T-helper 1 cell treated with Interleukin-12 subunit alpha and Interleukin-12 subunit beta and Interleukin-4 antibody, amounts not matched to agents 30 ng/mL and 1 ng/mL, for 36 hours (primary cell): Measurements from ENCODE around the gene SPIRE1. TPM values are rescaled to one million over a fixed set of nuclear protein-coding genes. Genes with fewer than 3 reads are reported as not detected.
"Not testable (repeated sequence)": the region's sequence is repeated elsewhere in the genome, so short reads cannot be mapped to it uniquely, and the experiment has no call there.

Source experiments
- intact Hi-C: fragments of 100-400 bp; cut with micrococcal nuclease; formaldehyde crosslinking; loops from one replicate; pipeline ENCODE4 v1.15.1; 2024
- total RNA-seq: library from RNA; stranded (reverse); gene quantifications from 2 replicates; pipeline ENCODE4 v1.2.3, GENCODE V29; 2022

SPIRE1 gene
- total RNA-seq, 1 donor from 2014 or later: 4.7 TPM

DNA sequence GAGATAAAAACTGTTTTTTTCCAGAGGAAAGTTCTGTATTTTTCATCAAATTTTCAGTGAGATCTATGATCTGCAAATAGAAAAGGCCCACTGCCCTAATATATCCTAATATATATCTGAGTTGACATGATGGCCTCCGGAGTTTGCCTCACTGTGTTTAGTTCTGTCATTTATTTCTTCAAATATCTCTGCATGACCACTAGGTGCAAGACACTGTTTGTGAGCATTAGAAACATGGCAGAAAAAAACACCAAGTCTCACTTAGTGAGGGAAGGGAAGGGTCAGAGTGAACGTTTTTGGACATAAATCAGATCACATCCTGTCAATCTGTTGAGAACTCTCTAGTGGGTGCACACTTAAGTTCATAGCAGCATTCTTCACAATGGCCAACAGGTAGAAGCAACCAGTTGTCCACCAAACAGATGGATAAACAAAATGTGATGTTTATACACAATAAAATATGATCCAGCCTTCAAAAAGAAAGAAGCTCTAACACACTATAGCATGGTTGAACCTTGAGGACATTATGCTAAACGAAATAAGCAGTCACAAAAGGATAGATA lies 53.4 kb downstream of the SPIRE1 start:
- intact Hi-C loops: no loop called here

DNA sequence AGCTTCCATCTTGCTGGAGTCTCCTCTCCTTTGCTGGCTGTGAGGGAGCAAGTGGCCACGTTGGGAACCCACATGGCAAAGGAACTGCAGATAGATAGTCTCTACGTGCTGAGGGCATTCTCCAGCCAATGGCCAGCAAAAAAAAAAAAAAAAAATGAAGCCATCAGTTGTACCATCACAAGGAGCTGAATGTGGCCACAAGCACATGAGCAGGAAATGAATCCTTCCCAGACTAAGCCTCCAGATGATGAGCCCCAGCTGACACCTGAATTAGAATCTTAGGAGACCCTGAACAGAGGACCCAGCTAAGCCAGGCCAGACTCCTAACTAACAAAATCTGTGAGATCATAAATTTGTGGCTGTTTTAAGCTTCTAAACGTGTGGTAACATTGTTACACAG lies 57.9 kb downstream of the SPIRE1 start:
- intact Hi-C loops: no loop called here

GRCh38 chr18:12599543-12599942 lies 58.4 kb downstream of the SPIRE1 start:
- intact Hi-C loops: no loop called here

DNA sequence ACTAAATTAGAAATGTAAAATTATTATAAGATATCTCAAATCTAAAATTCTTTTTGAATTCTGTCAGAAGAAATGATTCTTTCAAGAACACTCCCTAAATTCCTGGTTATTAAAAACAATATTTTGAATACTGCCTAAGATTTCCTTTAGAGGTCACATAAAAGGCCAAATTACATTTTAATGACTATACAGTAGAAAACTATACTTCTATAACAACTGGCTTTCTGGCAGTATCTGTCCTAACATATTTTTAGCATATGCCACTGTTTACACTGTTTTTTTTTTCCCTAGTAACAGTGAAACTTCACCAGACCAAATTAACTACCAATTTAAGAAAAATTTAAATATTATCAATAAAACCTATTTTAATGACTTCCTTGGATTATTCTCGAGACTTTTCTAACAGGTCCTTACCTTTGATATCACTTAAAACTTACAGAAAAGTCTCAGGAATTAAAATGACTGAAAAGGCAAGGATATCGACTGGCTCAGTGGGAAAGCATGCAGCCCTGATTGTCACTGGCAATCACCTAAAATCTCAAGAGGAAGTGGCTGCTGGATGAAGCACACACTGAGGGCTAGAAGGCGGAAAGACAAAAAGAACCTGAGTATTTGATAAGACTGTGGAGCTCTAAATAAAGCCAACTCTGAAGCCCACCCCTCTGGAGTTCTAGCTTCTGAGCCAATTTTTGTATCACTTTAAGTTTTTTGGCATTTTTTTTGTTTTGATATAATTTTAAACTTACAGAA lies 59.6 kb downstream of the SPIRE1 start:
- intact Hi-C loops: no loop called here

- intact Hi-C loops: no loop called here
Observed at GRCh38 chr18:12597760-12598159, 60.1 kb downstream of the SPIRE1 start.

GRCh38 chr18:12595571-12596255 lies 62.2 kb downstream of the SPIRE1 start:
- intact Hi-C loops: no loop called here

DNA sequence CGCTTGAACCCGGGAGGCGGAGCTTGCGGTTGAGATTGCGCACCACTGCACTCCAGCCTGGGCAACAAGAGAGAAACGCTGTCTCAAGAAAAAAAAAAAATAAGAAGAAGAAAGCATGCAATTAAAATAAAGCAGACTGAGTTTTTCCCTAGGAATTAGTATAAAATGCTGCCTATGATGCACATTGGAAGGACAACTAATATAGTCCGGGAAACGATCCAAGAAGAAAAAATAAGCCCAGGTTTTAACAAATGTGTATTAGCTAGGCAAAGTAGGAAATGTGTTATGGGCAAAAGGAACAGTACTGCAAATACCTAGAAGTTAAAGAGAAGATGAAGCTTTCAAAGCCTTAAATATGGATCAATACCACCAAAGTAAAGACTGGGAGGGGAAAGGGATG lies 64.0 kb downstream of the SPIRE1 start:
- intact Hi-C loops: no loop called here

DNA sequence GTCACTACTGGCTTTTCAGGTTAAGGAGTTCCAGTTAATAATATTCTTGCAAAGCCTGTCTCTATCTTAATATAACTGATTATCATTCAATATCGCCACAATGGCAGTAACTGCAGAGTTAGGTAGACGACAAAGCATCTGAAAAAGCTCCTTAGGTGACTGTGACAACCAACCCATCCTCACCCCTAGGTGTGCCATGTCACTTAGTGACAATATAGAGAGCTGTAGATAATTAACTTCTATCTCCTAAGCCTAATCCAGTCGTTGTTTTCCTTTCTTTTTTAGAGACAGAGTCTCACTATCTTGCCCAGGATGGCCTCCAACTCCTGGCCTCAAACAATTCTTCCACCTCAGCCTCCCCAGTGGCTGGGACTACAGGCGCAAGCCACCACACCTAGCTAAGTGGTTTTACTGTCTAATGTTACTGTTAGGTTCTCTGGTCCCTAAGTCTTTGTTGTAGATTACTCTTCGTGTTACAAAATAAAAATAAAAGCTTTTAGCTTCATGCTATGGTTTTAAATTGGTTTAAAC lies 65.2 kb downstream of the SPIRE1 start:
- intact Hi-C loops: no loop called here

GRCh38 chr18:12589448-12589847 lies 68.5 kb downstream of the SPIRE1 start:
- intact Hi-C loops: no loop called here

GRCh38 chr18:12586956-12587355 lies 71.0 kb downstream of the SPIRE1 start:
- intact Hi-C loops: no loop called here

DNA sequence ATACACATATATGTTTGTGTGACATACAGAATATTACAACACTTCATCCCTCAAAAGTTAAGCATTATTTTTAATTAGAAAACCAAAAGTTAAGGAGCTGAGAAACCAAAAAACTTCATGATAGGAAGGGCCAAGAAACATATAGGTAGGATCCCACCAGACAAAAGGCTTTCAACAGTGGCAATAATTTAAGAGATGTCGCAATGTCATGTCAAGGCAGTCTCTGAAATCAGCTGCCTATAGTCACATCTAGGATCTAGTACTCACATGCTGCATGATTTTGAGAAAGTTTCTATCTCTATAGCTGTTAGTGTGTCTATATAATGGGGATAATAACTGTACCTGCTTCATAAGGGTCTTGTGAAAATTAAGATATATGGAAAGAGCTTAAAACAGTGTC lies 72.7 kb downstream of the SPIRE1 start:
- intact Hi-C loops: no loop called here

- intact Hi-C loops: no loop called here
Observed at GRCh38 chr18:12580630-12581342, 77.1 kb downstream of the SPIRE1 start.

GRCh38 chr18:12579775-12580174 lies 78.1 kb downstream of the SPIRE1 start:
- intact Hi-C loops: no loop called here

GRCh38 chr18:12577848-12578247 lies 80.1 kb downstream of the SPIRE1 start:
- intact Hi-C loops: no loop called here

GRCh38 chr18:12574494-12575185 lies 83.3 kb downstream of the SPIRE1 start:
- intact Hi-C loops: no loop called here

- intact Hi-C loops: no loop called here
Observed at GRCh38 chr18:12571630-12572029, 86.3 kb downstream of the SPIRE1 start.

- intact Hi-C loops: no loop called here
Observed at GRCh38 chr18:12569791-12570190, 88.1 kb downstream of the SPIRE1 start.

GRCh38 chr18:12567849-12568248 lies 90.1 kb downstream of the SPIRE1 start:
- intact Hi-C loops: no loop called here

DNA sequence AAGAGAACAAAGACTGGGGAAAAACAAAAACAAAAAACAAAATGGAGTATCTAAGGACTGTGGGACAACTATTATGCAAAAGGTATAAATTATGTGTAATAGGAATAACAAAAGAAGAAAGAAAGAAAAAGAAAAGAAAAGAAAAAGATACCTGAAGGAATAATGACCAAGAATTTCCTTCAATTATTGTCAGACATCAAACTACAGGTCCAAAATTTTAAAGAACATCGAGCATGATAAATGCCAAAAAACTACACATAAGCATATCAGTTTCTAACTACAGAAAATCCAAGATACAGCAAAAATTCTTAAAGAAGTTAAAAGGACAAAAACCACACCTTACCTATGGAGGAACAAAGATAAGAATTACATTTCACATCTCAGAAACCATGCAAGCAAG lies 93.0 kb downstream of the SPIRE1 start:
- intact Hi-C loops: no loop called here

- intact Hi-C loops: no loop called here
Observed at GRCh38 chr18:12564378-12564777, 93.5 kb downstream of the SPIRE1 start.

DNA sequence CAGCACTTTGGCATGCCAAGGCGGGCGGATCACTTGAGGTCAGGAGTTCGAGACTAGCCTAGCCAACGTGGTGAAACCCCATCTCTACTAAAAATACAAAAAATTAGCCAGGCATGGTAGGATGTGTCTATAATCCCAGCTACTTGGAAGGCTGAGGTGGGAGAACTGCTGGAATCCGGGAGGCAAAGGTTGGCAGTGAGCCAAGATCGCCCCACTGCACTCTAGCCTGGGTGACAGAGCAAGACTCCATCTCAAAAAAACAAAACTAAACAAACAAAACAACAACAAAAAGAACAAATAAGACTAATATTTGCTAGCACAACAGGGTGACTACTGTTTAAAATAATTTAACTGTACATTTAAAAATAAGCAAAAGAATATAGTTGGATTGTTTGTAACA lies 97.3 kb downstream of the SPIRE1 start:
- intact Hi-C loops: not testable (repeated sequence)
